SK-N-MC (cell line): Measurements from ENCODE around the gene TIGD4.

ENCODE experiments used
- EZH2 ChIP-seq: fragments of 200-600 bp; sonication (generic); IDR thresholded peaks from one replicate; pipeline ENCODE4 v1.6.1; 2017; ENCODE audit warnings: antibody characterized with exemption
- POLR2AphosphoS5 ChIP-seq: IDR thresholded peaks from 2 replicates; pipeline ENCODE4 v1.6.1; 2012; ENCODE audit warnings: mild to moderate bottlenecking, low read depth, low read length, borderline replicate concordance

GRCh38 chr4:152735396-152735859 is 44.1 kb downstream of the TIGD4 start:
- TF ChIP-seq POLR2AphosphoS5 (no peak), EZH2 (no peak)
